Astrocyte (in vitro differentiated cells and primary cell): ENCODE data around the gene DOCK11. TPM values are rescaled to one million over a fixed set of nuclear protein-coding genes. Genes with fewer than 3 reads are reported as not detected.

Experiments
- DNase-seq: peaks from one replicate; pipeline ENCODE4 v3.0.0-alpha.2; 2010; ENCODE audit warnings: low read depth
- FAIRE-seq: peaks from 2 replicates; lab custom pipeline; 2011; peaks lifted over from hg19 to GRCh38; lab: Jason Lieb, UNC
- H2AFZ ChIP-seq: 2 replicates; pipeline ENCODE4 v1.6.0; 2012; ENCODE audit warnings: low read depth, low read length, inconsistent platforms
- H3K27ac ChIP-seq: 2 replicates; pipeline ENCODE4 v1.5.1; 2011; ENCODE audit warnings: low read depth, low read length, inconsistent platforms
- H3K27me3 ChIP-seq: 2 replicates; pipeline ENCODE4 v1.6.0; 2011; ENCODE audit warnings: low read length, inconsistent platforms; ENCODE audit not compliant: insufficient read depth
- H3K36me3 ChIP-seq: 2 replicates; pipeline ENCODE4 v1.5.1; 2011; ENCODE audit warnings: low read length, inconsistent platforms; ENCODE audit not compliant: insufficient read depth
- H3K4me1 ChIP-seq: 2 replicates; pipeline ENCODE4 v1.5.1; 2011; ENCODE audit warnings: low read length, inconsistent platforms; ENCODE audit not compliant: insufficient read depth
- H3K4me2 ChIP-seq: 2 replicates; pipeline ENCODE4 v1.6.0; 2012; ENCODE audit warnings: low read length, inconsistent platforms
- H3K4me3 ChIP-seq: 2 replicates; pipeline ENCODE4 v1.5.1; 2011; ENCODE audit warnings: low read depth, mild to moderate bottlenecking, low read length, inconsistent platforms; ENCODE audit not compliant: insufficient read depth
- H3K79me2 ChIP-seq: 2 replicates; pipeline ENCODE4 v1.6.0; 2012; ENCODE audit warnings: mild to moderate bottlenecking, low read length, inconsistent platforms; ENCODE audit not compliant: insufficient read depth
- H3K9ac ChIP-seq: 2 replicates; pipeline ENCODE4 v1.6.0; 2012; ENCODE audit warnings: mild to moderate bottlenecking, low read length, inconsistent platforms
- H3K9me3 ChIP-seq: 2 replicates; pipeline ENCODE4 v1.5.1; 2012; ENCODE audit warnings: low read depth, mild to moderate bottlenecking, low read length, inconsistent platforms; ENCODE audit not compliant: insufficient read depth
- H4K20me1 ChIP-seq: 2 replicates; pipeline ENCODE4 v1.6.0; 2012; ENCODE audit warnings: low read length, inconsistent platforms; ENCODE audit not compliant: insufficient read depth
- H3K27ac Mint-ChIP-seq: one replicate; pipeline ENCODE4 v1.8.0; 2021; ENCODE audit warnings: mild to moderate bottlenecking, mixed read lengths; ENCODE audit not compliant: unreplicated experiment
- H3K27me3 Mint-ChIP-seq: one replicate; pipeline ENCODE4 v1.8.0; 2021; ENCODE audit warnings: low read depth, mixed read lengths; ENCODE audit not compliant: unreplicated experiment
- H3K36me3 Mint-ChIP-seq: one replicate; pipeline ENCODE4 v1.8.0; 2021; ENCODE audit warnings: low read depth, mixed read lengths; ENCODE audit not compliant: unreplicated experiment
- H3K4me1 Mint-ChIP-seq: one replicate; pipeline ENCODE4 v1.8.0; 2021; ENCODE audit warnings: low read depth, mixed read lengths; ENCODE audit not compliant: unreplicated experiment
- H3K4me3 Mint-ChIP-seq: one replicate; pipeline ENCODE4 v1.8.0; 2021; ENCODE audit warnings: mild to moderate bottlenecking, moderate library complexity, mixed read lengths; ENCODE audit not compliant: unreplicated experiment
- H3K9me3 Mint-ChIP-seq: one replicate; pipeline ENCODE4 v1.8.0; 2021; ENCODE audit warnings: mild to moderate bottlenecking, mixed read lengths; ENCODE audit not compliant: unreplicated experiment
- CTCF ChIP-seq: IDR thresholded peaks from 2 replicates; pipeline ENCODE4 v1.5.1; 2011; ENCODE audit warnings: low read depth, mild to moderate bottlenecking, inconsistent platforms, low read length, moderate library complexity; ENCODE audit not compliant: insufficient read depth
- EZH2 ChIP-seq: IDR thresholded peaks from 2 replicates; pipeline ENCODE4 v1.6.1; 2012; ENCODE audit warnings: mild to moderate bottlenecking, low read length, inconsistent platforms; ENCODE audit not compliant: insufficient read depth
- total RNA-seq: library from RNA; stranded (reverse); gene quantifications from 2 replicates; pipeline ENCODE4 v1.2.1, GENCODE V29; 2021

Gene DOCK11
- total RNA-seq, 1 donor from 2014 or later: 4.7 TPM

DNA sequence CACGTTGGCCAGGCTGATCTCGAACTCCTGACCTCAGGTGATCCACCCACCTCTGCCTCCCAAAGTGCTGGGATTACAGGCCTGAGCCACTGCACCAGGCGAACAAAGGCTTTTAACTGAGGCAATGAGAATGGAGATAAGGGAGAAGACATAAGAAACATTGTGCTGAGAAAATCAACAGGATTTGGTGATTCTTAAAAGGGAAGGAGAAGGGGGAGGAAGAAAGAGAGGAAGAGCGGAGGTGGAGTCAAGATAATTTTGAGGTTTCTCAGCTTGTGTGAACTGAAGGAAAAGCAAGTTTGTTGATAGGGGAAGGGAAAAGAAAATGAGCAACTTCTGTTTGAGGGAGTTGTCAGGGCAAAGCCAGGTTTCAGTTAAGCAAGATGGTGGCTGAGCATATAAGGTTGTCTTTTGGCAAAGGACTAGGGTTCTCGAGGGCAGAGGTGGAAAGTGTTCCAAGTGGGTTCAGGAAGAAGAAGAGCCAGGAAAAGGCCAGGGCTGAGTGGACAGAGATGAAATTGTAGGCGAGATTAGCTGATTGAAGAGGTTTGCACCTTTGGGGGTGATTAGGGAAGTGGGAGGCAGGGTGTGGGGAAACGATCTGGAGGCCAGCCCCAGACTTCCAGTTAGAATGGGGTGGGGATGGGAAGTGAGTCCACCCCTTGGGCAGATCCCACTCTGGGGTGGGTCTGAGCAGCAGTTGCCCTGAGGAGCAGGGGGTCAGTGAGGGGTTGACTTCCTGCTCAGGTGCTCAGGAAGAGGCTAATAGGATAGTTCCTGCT is 7.8 kb downstream of the DOCK11 start:
- no peaks in the 10 kb centered on the region for H3K36me3 ChIP-seq
- DNase-seq (no peak), FAIRE-seq (no peak)
- H3K27ac ChIP-seq: no peak overlapping the region
- H3K36me3 Mint-ChIP-seq: peaks cover 3% of the 10 kb centered on the region
- TF ChIP-seq CTCF (no peak), EZH2 (no peak)
- H3K9me3 Mint-ChIP-seq: no peaks in the 10 kb centered on the region
- no peaks in the 10 kb centered on the region for H3K9me3 ChIP-seq
- no peak overlapping the region for H3K27ac Mint-ChIP-seq
- H3K27me3 ChIP-seq: no peaks in the 10 kb centered on the region
- H3K27me3 Mint-ChIP-seq: no peaks in the 10 kb centered on the region
- H3K4me3 Mint-ChIP-seq: no peak overlapping the region
- H3K4me1 Mint-ChIP-seq: no peaks in the 10 kb centered on the region
- H4K20me1 ChIP-seq: no peaks in the 10 kb centered on the region
- no peak overlapping the region for H3K4me2 ChIP-seq
- H3K4me3 ChIP-seq: no peak overlapping the region
- no peaks in the 10 kb centered on the region for H3K4me1 ChIP-seq
- no peaks in the 10 kb centered on the region for H3K79me2 ChIP-seq
- H2AFZ ChIP-seq: no peak overlapping the region
- H3K9ac ChIP-seq: no peak overlapping the region

DNA sequence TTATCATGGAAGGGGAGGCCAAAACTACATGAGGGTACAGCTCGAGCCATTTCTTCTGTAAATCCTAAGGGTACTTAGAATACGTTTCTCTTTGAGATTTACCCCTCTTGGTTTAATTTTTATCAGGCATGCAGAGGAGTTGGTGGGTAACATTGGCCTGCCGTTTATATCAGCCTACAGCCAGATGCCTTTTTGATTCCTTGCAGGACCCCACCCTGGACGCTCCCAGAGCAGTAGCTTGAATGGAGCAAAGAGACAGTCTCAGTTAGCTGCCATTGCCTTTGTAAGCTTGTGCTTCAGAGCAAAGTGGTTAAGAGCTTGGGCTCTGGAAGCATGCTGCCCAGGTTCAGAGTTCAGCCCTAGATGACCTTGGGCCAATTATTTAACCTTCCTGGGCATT is 9.0 kb downstream of the DOCK11 start:
- Mint-ChIP-seq H3K27ac (no peak overlapping the region), H3K4me3 (no peak overlapping the region), H3K9me3 (no peaks in the 10 kb centered on the region), H3K27me3 (no peaks in the 10 kb centered on the region), H3K4me1 (no peaks in the 10 kb centered on the region), H3K36me3 (peaks cover 3% of the 10 kb centered on the region)
- TF ChIP-seq EZH2 (no peak), CTCF (no peak)
- no peak overlapping the region for H2AFZ ChIP-seq
- H3K9ac ChIP-seq: no peak overlapping the region
- H3K27ac ChIP-seq: no peak overlapping the region
- FAIRE-seq (no peak), DNase-seq (no peak)
- H3K79me2 ChIP-seq: no peaks in the 10 kb centered on the region
- H3K4me2 ChIP-seq: no peak overlapping the region
- no peaks in the 10 kb centered on the region for H3K9me3 ChIP-seq
- H3K36me3 ChIP-seq: no peaks in the 10 kb centered on the region
- H4K20me1 ChIP-seq: no peaks in the 10 kb centered on the region
- H3K27me3 ChIP-seq: no peaks in the 10 kb centered on the region
- no peaks in the 10 kb centered on the region for H3K4me1 ChIP-seq
- no peak overlapping the region for H3K4me3 ChIP-seq

- H3K4me3 Mint-ChIP-seq: no peak overlapping the region
- Histone ChIP-seq H3K27ac (no peak overlapping the region), H3K9ac (no peak overlapping the region), H3K4me3 (no peak overlapping the region), H3K79me2 (no peaks in the 10 kb centered on the region), H4K20me1 (no peaks in the 10 kb centered on the region), H2AFZ (no peak overlapping the region), H3K27me3 (no peaks in the 10 kb centered on the region), H3K36me3 (no peaks in the 10 kb centered on the region), H3K4me1 (no peaks in the 10 kb centered on the region), H3K4me2 (no peak overlapping the region), H3K9me3 (no peaks in the 10 kb centered on the region)
- H3K27me3 Mint-ChIP-seq: no peaks in the 10 kb centered on the region
- no peak overlapping the region for H3K27ac Mint-ChIP-seq
- peaks cover 3% of the 10 kb centered on the region for H3K36me3 Mint-ChIP-seq
- DNase-seq (no peak), FAIRE-seq (peak; percentile 62)
- H3K4me1 Mint-ChIP-seq: no peaks in the 10 kb centered on the region
- H3K9me3 Mint-ChIP-seq: no peaks in the 10 kb centered on the region
- TF ChIP-seq CTCF: no peak
- no peak for TF ChIP-seq EZH2
Observed at GRCh38 chrX:118506805-118507480, 11.3 kb downstream of the DOCK11 start.
